HFFc6 (cell line): ENCODE results near the gene ESRRB. TPM values are rescaled to one million over a fixed set of nuclear protein-coding genes. Genes with fewer than 3 reads are reported as not detected.

ENCODE experiments used
- DNase-seq: peaks from one replicate; pipeline ENCODE4 v3.0.0-alpha.2; 2018
- H3K27ac Mint-ChIP-seq: 2 replicates; pipeline ENCODE4 v1.8.0; 2020; ENCODE audit warnings: mild to moderate bottlenecking, mixed read lengths
- H3K27me3 Mint-ChIP-seq: 2 replicates; pipeline ENCODE4 v1.8.0; 2021; ENCODE audit warnings: mild to moderate bottlenecking, moderate library complexity, mixed read lengths; ENCODE audit not compliant: insufficient read depth
- H3K36me3 Mint-ChIP-seq: 2 replicates; pipeline ENCODE4 v1.8.0; 2021; ENCODE audit warnings: low read depth, mixed read lengths
- H3K4me1 Mint-ChIP-seq: 2 replicates; pipeline ENCODE4 v1.8.0; 2020; ENCODE audit warnings: low read depth, mixed read lengths
- H3K4me3 Mint-ChIP-seq: 2 replicates; pipeline ENCODE4 v1.8.0; 2020; ENCODE audit warnings: mild to moderate bottlenecking, moderate library complexity, mixed read lengths
- H3K9me3 Mint-ChIP-seq: 2 replicates; pipeline ENCODE4 v1.8.0; 2020; ENCODE audit warnings: mild to moderate bottlenecking, mixed read lengths
- total RNA-seq, 6 experiments: library from RNA; stranded (reverse); fragmentation: NEBNext Ultra II Directional; extraction: Animal tissue kit (Norgen Biotek cat#: 25700); gene quantifications; 2 replicates in 1 of 6; 3 replicates in 5 of 6; pipeline ENCODE4 v1.2.3, GENCODE V29; 2021
- TF ChIP-seq, protein P1 (sequence below): fragments of 200-600 bp; sonication (generic); IDR thresholded peaks from 2 replicates; pipeline ENCODE4 v1.5.0; 2021; ENCODE audit warnings: antibody characterized with exemption, mild to moderate bottlenecking

ESRRB gene
- total RNA-seq, 6 experiments from 2014 or later: not detected

DNA sequence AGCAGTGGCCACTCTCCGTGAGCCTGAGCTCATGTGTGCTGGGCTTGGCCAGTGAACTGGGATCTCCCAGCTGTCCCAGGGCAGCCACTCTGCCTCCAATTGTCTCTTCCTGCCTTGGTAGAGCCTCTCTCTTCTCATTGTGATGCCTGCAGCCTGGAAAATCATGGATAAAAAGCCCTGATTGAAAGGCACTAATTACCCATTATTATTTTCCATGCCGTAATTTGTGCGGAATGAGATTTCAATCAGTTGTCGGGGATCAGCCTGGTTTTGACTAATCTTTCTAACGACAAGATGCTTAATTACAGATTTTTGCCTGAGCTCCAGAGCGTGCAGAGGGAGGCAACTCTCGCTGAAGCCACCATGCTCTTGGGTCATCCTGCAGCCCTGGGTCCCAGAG, 52.7 kb downstream of the ESRRB start:
- no peak overlapping the region for H3K27ac Mint-ChIP-seq
- TF ChIP-seq, protein P1, sequence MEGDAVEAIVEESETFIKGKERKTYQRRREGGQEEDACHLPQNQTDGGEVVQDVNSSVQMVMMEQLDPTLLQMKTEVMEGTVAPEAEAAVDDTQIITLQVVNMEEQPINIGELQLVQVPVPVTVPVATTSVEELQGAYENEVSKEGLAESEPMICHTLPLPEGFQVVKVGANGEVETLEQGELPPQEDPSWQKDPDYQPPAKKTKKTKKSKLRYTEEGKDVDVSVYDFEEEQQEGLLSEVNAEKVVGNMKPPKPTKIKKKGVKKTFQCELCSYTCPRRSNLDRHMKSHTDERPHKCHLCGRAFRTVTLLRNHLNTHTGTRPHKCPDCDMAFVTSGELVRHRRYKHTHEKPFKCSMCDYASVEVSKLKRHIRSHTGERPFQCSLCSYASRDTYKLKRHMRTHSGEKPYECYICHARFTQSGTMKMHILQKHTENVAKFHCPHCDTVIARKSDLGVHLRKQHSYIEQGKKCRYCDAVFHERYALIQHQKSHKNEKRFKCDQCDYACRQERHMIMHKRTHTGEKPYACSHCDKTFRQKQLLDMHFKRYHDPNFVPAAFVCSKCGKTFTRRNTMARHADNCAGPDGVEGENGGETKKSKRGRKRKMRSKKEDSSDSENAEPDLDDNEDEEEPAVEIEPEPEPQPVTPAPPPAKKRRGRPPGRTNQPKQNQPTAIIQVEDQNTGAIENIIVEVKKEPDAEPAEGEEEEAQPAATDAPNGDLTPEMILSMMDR: no peak
- no peaks in the 10 kb centered on the region for H3K36me3 Mint-ChIP-seq
- H3K4me1 Mint-ChIP-seq: no peaks in the 10 kb centered on the region
- H3K4me3 Mint-ChIP-seq: no peak overlapping the region
- peaks cover 13% of the 10 kb centered on the region for H3K27me3 Mint-ChIP-seq
- DNase-seq: no peak
- H3K9me3 Mint-ChIP-seq: no peaks in the 10 kb centered on the region

DNA sequence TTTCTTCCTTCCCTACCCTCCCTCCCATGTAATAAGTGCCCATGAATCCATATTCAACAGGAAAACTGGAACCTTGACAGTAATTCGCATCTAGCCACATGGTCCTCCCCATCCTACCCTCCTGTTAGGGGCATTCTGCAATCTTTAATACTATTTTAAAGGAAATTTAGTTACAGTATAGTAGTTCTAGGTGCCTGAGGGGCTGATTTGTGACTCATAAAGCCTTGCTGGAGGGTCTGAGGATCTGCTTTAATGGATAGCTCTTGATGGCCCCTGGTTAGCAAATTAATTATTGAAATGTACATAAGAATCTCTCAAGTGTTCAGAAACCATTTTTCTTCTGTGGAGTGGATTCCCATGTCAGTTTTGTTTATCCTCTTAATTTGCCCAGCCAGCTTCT, 54.1 kb downstream of the ESRRB start:
- no peak for DNase-seq
- no peaks in the 10 kb centered on the region for H3K4me1 Mint-ChIP-seq
- H3K36me3 Mint-ChIP-seq: no peaks in the 10 kb centered on the region
- TF ChIP-seq, protein P1: no peak
- H3K27me3 Mint-ChIP-seq: peaks cover 22% of the 10 kb centered on the region
- no peak overlapping the region for H3K4me3 Mint-ChIP-seq
- no peaks in the 10 kb centered on the region for H3K9me3 Mint-ChIP-seq
- H3K27ac Mint-ChIP-seq: no peak overlapping the region

DNA sequence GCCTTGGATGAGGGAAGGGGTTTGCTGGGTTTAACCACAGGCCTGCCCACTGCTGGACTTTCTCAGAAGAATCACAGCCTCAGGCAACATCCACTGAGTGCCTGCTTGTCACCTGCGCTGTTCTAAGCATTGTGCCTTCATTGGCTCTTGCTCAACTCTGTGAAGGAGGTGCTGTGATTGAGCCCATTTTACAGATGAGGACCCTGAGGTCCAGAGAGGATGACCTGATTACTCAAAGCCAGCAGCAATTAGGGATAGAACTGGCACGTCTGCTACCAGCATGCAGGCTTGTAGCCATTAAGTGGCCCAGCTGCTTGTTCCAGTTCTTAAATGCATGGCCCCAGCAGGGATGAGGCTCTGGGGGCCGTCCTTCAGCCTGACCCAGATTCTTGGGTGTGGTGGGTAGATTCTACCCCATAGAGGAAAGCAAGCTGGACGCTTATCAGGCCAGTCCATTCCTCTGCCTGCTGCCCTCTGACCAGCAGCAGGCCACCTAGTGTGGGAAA, 54.6 kb downstream of the ESRRB start:
- Mint-ChIP-seq H3K4me3 (no peak overlapping the region), H3K27ac (no peak overlapping the region), H3K27me3 (peaks cover 27% of the 10 kb centered on the region)

DNA sequence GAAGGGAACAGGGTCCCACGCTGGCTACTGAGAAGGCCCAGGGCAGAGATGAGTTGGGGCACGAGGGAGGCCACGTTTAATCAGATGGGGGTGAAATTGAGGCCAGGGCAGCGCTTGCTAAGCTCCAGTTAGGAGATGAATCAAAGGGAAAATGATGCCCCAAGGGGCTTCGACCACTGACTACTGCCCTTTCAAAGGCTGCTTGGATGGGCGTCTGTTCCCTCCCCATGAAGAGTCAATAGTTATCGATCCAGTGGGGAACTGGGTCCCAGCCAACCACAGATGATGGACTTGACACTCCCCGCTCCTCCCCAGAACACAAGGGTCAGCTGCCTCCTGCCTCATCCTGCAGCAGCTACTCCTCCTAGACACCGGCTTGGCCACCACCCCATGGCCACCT, 55.6 kb downstream of the ESRRB start:
- H3K27ac Mint-ChIP-seq: no peak overlapping the region
- H3K9me3 Mint-ChIP-seq: no peaks in the 10 kb centered on the region

More for the DNA sequence above, 54.6 kb downstream of the ESRRB start:
- Mint-ChIP-seq H3K4me1 (no peaks in the 10 kb centered on the region), H3K9me3 (no peaks in the 10 kb centered on the region), H3K36me3 (no peaks in the 10 kb centered on the region)
- TF ChIP-seq, protein P1: no peak
- DNase-seq: no peak

DNA sequence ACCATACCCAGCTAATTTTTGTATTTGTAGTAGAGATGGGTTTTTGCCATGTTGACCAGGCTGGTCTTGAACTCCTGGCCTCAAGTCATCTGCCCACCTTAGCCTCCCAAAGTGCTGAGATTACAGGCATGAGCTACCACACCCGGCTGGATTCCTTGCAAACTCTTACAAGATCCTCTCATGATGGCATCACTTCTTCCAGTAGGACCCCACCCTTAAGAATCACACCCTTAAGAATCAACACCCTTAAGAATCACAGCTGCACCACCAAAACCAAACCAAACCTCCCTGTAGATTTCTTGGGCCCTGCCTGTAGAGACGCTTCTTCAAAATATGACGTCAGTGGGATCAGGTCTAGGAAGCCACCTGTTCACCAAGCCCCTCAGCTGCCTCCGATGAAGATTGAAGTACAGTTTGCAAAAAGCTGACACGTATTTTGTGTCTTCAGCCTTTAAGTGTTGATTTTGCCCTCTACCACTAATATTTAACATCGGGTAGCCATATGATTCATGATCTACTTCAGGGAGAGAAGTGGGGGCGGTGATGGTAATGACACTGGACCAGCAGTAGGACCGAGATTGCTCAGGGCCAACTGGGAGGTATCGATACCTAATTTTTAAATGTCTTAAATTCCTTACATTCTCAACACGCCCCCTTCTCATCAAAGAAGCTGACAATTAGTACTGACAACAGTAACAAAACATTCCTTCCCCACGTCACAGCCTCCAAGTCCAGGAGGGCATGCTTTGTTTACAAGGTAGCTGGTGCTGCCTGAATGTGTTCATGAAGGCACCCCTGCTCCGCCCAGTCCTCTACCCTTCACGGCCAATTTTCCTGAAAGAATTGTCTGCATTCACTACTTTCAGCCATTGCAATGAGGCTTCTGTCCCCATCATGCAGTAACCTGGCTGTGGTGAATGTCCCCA, 57.2 kb downstream of the ESRRB start:
- Mint-ChIP-seq H3K9me3 (no peaks in the 10 kb centered on the region), H3K4me1 (no peaks in the 10 kb centered on the region), H3K27me3 (peaks cover 30% of the 10 kb centered on the region), H3K36me3 (no peaks in the 10 kb centered on the region), H3K4me3 (no peak overlapping the region), H3K27ac (no peak overlapping the region)
- DNase-seq: no peak
- TF ChIP-seq, protein P1: no peak

More for the DNA sequence above, 55.6 kb downstream of the ESRRB start:
- H3K4me1 Mint-ChIP-seq: no peaks in the 10 kb centered on the region
- no peak overlapping the region for H3K4me3 Mint-ChIP-seq
- TF ChIP-seq, protein P1: no peak
- no peaks in the 10 kb centered on the region for H3K36me3 Mint-ChIP-seq
- no peak for DNase-seq
- H3K27me3 Mint-ChIP-seq: peaks cover 28% of the 10 kb centered on the region
